HG03439 (cell line): ENCODE results near the gene NDUFA13.

Source experiments
- ATAC-seq: cut with Tn5 transposase; IDR thresholded peaks from one replicate; pipeline ENCODE4 v1.9.1; 2021; ENCODE audit warnings: mild to moderate bottlenecking, moderate library complexity; ENCODE audit not compliant: unreplicated experiment

Gene NDUFA13

DNA sequence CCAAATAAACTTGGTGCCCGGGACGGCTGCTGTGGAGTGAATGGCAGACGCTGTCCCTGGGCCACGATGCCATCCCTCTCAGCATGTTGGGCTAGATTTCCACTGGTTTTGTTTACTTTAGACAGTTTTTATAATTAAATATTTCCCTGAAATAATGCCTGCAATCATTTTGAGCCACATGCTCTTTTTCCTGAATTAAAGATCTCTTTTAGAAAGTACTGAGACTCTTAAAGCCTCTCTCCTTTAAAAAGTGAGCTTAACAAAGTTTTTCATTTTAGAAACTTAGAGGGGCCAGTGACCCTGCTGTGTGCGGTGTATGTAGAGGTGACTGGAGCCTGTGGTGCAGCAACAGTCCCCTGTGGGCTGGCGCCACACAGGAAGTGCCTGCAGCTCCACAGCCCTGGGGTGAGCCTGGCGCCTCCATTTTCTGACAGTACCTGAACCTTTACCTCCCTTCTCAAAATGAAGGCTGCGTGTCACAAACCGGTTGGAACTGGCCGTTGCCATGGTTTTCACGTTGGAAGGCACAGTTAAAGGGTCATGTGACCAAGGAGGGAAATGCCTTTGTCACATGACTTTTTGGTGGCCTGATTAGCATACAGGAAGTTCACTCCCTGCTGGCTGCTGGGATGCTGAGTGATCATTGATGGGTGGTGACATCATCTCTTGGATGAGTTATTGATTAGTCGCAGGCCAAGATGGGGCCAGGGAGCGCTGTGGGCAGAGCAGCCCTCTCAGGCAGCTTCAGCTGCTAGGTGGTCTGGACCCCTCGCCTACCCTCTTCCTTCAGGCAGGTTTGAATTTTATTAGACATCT, 26.9 kb upstream of the NDUFA13 start:
- ATAC-seq, result peak; percentile 51

DNA sequence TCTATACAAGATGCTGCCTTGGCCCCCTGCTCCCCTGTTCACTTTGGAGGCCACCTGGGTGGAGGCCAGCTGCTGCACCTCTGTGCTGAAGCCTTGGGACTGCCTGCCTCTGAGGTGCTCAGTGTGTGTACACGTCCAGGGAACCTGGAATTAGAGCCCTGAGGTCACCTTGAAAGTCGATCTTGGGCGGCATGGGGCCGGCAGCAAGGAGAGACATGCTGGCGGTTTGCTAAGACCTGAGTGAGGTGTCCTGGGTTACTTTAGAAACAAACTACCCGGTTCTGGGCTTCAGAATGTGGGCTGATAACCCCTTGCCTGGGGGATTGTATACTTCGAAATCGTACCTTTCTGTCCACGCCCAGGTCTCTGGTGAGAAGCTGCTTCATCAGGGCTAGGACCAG, 26.2 kb upstream of the NDUFA13 start:
- ATAC-seq, result no peak

DNA sequence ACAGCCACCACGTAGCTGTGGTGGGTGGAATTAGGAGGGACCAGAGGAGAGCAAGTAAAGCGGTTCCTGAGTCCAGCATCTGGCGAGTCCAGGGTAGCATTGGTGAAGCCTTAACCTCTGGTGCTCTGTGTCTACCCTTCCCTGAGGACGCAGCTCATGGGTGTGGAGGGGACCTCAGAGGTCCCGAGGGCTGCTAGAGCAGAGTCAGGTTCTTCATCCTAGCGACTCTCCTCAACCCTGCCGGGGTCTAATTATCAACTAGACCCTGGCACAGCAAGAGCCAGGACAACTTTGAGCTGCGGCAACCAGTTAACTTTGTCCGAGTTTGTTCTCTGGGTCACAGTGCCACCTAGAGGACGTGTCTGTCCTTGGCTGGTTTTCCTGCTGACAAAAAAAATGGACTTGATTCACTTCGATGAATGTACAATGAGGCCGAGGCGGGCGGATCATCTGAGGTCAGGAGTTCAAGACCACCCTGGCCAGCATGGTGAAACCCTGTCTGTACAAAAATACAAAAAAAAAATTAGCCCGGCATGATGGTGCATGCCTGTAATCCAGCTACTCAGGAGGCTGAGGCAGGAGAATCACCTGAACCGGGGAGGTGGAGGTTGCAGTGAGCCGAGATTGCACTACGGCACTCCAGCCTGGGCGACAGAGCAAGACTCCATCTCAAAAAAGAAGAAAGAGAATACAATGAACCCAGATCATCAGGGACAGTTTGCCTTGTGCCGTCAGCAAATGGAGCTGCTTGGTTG, 25.6 kb upstream of the NDUFA13 start:
- ATAC-seq, result peak; percentile 40

DNA sequence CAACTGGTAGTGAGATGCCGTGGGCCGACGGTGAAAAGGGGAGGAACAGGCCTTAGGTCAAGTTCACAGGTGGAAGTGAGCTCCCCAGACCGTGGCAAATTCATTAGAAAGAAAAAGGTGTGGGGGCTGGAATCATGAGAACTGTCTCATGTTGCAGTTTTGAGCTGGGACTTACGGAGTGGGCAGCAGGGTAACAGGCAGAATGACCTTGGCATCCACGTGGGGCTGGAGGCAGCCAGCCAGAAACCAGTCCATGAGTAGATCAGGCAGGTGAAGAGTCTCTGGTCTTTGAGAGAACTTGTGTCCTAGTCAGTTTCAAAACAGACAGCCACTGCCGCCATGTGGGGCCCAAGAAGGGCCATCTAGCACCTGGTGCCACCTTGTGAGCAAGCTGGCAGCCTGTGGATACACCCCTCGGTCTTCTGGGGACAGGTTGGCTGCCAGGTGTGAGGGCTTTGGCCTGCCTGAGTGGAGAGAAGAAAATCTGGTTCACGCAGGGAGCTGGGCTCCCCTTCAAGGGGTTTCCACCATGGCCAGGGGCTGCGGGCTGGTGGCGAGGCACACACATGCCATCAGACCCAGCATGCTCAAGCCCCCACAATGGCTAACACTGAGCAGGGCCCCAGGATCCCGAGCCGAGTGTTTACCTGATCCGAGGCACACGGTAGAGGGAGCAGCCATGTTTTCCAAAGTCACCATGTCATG, 24.6 kb upstream of the NDUFA13 start:
- no peak for ATAC-seq

DNA sequence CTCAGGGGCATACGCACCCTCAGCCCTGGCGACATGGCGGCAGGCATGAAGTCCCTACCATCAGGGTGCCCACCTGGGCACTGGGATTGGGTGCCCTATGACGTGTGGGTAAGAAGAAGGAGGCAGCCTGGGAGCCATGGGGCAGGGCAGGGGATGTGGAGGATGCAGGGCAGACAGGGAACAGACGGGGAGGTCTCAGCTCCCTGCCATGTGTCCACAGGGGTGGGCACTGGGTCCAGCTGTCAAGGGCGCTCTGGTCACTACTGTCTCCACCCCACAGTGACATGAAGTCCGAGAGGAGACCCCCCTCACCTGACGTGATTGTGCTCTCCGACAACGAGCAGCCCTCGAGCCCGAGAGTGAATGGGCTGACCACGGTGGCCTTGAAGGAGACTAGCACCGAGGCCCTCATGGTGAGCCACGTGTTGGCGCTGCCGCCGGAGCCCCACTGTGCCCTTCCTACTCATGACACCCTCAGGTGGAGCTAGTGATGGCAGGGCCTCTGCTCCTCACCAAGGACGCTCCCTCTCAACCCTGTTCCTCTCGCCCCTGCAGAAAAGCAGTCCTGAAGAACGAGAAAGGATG, 23.9 kb upstream of the NDUFA13 start:
- ATAC-seq, result no peak

DNA sequence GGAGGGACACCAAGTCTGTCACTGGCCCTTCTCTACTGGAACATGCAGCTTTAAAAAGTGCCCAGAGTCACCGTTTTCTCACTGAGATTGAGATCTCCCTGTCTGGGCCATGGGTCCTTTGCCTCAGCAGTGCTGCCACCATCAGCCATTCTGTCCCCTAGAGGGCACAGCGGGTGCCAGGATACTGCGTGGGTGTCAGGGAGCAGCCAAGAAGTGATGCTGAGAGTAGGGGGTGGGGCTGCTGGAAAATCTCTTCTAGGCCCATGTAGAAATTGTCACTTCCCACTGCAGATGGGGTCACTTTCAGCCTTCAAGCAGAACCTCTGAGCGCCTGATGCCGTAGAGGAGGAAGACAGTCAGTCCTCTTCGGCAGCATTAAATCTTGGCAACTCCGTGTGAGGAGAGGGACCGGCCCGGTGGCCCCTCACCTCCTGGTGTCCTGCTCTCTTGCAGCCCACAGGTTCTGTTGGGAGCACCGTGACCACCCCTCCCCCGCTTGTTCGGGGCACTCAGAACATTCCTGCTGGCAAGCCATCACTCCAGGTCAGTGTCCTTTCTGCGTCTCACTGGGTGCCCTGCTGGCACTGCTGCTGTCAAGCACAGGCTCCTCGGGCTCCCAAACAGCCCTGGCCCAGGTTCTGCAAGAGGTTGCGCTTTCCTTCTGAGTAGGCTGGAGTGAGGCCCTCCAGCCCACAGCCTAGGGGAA, 22.0 kb upstream of the NDUFA13 start:
- no peak for ATAC-seq

DNA sequence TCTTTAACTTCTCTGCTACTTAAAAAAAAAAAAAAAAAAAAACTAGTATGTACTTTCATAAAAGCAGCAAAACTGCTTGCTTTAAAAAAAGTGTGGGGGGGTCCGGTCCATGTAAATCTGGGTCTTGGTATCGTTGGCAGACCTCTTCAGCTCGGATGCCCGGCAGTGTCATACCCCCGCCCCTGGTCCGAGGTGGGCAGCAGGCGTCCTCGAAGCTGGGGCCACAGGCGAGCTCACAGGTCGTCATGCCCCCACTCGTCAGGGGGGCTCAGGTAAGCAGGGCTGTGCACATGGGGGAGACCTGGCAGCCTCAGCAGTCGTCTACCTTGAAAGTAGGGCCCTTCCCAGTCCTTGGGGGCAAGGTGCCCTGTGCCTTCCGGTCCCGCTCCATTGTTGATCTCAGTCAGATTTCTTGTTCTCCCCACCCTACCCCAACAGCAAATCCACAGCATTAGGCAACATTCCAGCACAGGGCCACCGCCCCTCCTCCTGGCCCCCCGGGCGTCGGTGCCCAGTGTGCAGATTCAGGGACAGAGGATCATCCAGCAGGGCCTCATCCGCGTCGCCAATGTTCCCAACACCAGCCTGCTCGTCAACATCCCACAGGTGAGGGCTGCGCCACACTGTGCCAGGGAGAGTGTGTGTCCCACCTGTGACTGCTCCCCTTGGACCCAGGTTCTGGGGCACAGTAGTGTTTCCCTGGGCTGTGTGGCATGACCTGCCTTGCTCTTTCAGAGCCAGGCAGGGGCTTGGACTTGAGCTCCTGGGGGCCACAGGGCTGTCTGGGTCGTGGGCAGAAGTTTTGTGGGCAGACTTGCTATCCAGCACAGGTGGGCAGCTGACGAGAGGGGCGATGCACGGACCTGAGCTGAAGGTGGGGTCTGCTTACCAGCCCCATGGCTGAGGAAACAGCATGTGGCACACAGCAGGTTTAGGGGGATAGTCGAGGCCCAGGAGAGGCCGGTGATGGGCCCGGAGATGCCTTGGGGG, 20.1 kb upstream of the NDUFA13 start:
- no peak for ATAC-seq

DNA sequence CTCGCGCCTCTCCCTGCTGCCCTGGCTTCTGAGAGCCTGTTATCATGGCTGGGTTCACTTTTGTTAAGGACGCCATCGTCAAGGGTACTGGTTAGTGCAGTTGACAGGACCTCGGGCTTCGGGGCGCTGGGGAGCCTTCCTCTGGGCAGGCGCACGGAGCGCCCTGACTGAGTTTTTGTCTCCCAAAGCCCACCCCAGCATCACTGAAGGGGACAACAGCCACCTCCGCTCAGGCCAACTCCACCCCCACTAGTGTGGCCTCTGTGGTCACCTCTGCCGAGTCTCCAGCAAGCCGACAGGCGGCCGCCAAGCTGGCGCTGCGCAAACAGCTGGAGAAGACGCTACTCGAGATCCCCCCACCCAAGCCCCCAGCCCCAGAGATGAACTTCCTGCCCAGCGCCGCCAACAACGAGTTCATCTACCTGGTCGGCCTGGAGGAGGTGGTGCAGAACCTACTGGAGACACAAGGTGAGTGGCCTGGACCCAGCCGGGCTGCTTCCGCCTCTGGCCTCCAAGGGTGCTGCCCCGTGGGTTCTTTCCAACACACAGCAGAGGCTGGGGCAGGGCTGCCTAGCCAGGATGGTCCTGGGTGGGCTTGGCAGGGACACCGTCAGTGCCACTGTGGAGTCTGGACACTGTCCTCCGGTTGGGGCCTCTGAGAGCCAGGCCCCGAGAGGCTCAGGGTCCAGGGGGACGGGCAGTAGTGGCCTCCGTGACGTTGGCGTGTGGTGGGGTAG, 17.6 kb upstream of the NDUFA13 start:
- no peak for ATAC-seq

DNA sequence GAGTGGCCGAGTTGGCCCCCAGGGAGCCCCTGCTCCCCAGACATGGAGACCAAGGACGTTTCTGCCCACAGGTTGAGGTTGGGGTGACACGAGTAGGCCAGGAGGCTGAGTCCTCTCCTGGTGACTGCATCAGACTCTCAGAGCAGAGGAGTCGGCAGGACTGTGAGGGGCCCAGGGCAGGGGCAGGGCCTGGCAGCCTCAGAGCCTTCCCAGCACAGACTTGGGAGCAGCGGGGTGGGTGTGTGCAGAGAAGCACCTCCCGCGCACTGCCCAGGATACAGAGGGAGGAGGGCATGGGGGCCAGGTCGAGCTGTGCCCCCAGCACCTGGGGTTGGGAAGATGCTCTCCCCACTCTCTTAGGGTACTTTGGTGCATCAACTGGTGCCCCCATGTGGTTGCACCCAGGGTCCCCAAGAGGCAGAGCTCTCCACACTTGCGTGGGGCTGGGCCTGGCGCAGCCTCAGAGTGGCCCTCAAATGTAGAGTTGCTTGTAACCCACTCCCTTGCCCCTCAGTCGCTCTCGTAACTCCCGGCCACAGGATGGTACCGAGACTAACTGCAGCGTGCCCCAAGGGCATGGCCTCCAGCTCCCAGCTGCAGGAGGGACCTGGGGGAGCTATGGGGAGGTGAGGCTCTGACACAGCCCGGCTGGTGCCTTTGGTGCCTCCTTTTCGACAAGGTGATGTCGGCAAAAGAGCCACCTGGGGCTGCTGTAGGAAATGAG, 16.6 kb upstream of the NDUFA13 start:
- ATAC-seq, result no peak

DNA sequence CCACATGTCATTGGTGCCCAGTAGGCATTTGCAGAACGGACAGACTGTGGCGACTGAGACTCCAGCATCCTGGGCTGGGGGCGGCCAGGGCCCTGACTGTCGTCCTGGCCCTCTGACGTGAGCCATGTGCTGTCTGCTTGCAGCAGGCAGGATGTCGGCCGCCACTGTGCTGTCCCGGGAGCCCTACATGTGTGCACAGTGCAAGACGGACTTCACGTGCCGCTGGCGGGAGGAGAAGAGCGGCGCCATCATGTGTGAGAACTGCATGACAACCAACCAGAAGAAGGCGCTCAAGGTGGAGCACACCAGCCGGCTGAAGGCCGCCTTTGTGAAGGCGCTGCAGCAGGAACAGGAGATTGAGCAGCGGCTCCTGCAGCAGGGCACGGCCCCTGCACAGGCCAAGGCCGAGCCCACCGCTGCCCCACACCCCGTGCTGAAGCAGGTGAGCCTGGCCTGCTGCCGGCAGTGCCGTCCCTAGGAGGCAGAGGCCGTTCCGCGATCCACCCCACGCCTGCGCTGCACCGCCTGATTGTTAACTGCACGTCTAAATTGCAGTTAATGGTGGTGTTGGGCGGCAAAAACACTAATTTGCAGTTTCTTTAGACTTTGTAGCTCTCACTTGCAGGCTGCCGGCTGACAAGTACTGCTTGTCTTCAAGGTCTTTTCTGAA, 14.9 kb upstream of the NDUFA13 start:
- no peak for ATAC-seq

DNA sequence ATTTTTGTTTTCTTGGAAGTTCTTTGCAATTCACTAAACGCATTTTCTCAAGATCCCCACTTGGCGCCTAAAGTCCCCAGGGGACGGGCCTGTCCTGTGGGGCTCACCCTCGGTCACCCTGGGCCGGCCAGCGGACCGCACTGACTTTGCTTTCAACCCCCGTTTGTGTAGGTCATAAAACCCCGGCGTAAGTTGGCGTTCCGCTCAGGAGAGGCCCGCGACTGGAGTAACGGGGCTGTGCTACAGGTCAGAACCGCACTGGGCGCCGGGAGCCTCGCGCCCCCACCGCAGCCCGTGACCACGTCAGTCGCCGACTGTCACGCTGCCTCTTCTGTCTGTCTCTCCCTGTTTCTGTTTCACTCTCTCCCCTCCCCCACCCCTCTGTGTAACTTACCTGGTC, 14.2 kb upstream of the NDUFA13 start:
- ATAC-seq, result no peak

DNA sequence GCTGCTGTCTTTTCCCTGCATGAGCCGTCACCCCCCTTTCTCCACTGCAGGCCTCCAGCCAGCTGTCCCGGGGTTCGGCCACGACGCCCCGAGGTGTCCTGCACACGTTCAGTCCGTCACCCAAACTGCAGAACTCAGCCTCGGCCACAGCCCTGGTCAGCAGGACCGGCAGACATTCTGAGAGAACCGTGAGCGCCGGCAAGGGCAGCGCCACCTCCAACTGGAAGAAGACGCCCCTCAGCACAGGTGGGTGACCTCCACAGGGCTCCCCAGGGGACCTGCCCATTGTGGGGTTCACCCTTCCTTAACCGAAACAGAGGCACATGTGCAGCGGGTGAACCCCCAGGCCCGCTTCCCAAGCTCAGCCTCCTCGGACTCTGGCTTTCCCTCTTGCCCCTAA, 13.7 kb upstream of the NDUFA13 start:
- ATAC-seq, result no peak

DNA sequence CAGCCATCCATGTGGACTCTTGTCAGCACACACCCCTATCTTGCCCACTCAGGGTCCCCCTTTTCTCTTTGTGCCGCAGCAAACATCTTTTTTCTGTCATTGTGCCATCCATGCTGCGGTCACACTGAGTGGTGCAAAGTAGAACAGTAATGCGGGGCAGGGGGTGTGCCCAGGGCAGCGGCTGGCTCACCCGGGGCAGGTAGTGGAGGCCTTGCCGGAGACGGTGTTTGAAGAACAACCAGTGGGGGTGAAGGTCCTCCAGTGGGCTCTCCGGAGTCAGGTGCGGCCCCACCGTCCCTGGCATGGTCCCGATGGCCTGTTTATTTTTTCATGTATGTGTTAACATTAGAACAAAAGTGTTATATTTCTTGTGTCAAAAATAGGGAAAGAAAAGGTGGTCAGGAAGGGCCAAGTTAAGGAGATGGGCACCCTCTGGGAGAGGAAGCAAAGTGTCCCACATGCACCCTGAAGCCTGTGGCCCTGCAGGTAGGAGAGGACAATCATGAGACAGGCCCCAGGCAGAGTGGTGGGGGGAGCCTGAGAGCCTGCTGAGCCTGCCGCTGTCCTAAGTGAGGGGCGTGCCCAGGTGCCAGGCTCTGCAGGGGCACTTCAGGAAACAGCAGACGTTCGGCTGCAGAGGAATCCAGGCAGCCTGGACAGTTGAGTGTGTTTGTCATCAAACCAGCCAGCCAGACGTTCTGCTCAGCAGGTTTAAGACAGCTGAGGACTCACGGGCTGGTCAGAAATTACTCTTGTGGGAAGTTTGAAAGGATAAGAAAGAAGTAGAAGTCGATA, 13.0 kb upstream of the NDUFA13 start:
- no peak for ATAC-seq

DNA sequence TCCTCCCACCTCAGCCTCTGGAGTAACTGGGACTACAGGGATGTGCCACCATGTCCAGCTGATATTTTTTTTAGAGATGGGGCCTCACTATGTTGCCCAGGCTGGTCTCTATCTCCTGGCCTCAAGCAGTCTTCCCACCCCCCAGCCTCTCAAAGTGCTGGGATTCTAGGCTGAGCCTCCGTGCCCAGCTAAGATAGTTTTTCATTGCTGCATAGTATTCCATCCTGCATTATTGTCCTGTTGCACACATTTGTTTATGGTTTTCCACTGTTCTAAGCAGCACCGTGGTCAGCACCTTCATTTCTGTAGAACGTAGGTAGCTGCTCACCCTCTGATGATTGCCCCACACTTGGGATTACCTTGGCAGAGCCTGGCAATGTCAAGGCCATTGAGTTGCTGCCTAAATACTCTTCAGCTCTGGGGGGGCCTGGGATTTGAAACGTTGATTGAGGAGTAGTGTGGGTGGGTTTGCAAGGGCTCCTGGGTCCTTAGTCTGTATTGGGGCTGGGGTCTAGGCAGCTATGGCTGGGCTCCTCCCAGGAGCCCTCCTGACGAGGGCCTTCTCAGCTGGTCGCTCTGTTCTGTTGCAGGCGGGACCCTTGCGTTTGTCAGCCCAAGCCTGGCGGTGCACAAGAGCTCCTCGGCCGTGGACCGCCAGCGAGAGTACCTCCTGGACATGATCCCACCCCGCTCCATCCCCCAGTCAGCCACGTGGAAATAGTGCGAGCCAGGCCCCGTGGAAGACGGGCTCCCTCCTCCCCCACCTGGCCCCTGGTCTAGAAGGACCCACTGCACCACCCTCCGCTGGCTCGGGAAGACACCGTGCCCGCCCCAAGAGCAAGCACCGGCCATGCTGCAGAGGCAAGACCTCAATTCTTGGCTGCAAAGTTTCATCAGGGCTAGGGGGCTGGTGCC, 11.0 kb upstream of the NDUFA13 start:
- no peak for ATAC-seq

DNA sequence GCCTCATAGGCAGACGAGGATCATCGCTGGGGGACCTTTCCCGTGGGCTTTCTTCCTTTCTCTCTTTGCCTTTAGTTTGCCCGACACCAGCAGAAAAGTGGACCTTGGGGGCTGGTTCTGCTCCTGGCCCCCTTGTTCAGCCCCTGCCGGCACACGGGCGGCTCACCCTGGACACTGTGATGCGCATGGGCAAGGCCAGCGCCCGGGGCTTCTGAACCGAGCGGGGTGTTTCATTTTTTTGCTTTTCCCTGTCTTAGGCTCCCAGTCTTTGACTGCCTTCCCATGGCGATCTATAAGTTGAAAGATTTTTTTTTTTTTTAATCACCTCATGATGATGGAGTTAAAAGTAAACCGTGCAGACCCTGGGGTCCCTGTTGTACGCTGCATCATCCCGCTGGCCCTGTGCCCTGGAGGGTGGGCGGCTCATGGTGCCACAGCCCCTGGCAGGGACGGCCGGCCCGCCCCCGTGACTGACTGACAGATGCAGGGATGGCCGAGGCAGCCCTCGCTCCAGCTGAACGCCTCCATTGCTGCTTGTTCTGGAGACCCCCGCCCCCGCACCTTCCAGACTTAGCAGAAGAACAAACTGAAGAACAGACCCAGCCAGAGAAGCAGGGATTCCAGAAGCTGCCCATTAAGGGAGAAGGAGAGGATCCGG, 10.2 kb upstream of the NDUFA13 start:
- no peak for ATAC-seq
